ENCODE measurements around the gene POU2AF2.

DNA sequence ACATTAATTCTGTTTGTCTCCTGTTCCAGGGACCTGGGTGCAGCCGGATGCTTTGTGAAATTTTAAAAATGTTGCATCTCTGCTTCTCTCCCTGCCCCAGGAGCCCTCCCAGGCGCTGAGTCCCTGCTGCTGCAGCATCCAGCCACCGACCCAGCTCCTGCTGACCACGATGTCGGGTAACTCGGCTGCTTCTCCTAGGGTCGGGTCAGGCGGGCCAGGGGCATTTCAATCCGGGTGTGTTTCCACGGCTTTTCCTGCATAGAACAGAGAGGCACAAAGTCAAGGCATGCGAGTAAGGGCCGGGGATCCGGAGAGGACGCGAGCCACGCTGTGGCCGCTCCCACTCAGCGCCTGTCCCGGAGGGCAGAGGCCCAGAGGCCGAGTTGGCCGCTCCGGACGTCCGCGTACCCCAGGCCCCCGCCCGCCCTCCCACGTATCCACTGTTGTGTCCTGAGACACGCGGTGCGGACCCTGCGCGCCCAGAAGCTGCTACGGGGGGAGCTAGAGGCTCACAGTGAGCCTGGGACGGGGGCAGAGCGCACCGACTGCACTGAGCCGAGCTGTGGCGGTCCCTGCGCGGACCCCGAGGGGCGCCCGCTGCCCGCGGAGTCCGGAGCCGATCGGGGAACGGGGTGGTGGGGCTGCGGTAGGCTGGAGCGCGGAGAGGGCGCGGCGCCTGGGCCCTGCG, 53.0 kb downstream of the POU2AF2 start, which contains the start of gene POU2AF3:
- TF ChIP-seq, protein P1, sequence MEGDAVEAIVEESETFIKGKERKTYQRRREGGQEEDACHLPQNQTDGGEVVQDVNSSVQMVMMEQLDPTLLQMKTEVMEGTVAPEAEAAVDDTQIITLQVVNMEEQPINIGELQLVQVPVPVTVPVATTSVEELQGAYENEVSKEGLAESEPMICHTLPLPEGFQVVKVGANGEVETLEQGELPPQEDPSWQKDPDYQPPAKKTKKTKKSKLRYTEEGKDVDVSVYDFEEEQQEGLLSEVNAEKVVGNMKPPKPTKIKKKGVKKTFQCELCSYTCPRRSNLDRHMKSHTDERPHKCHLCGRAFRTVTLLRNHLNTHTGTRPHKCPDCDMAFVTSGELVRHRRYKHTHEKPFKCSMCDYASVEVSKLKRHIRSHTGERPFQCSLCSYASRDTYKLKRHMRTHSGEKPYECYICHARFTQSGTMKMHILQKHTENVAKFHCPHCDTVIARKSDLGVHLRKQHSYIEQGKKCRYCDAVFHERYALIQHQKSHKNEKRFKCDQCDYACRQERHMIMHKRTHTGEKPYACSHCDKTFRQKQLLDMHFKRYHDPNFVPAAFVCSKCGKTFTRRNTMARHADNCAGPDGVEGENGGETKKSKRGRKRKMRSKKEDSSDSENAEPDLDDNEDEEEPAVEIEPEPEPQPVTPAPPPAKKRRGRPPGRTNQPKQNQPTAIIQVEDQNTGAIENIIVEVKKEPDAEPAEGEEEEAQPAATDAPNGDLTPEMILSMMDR (tag by site-specific recombination; IDR thresholded peaks at IDR 0.05): no peak
- no peak for TF ChIP-seq ZNF335 (tag by site-specific recombination; conservative IDR thresholded peaks at IDR 0.05)
- no peak for TF ChIP-seq ZNF558 (tag by site-specific recombination; IDR thresholded peaks at IDR 0.05)
- TF ChIP-seq YY1 (tag by site-specific recombination; IDR thresholded peaks at IDR 0.05): no peak
- TF ChIP-seq ZBTB48 (tag by site-specific recombination; IDR thresholded peaks at IDR 0.05): no peak
- no peak for TF ChIP-seq ZSCAN16 (tag by site-specific recombination; IDR thresholded peaks at IDR 0.05)
- no peak for TF ChIP-seq MYNN (tag by site-specific recombination; IDR thresholded peaks at IDR 0.05; ENCODE audit: borderline replicate concordance)
- no peak for TF ChIP-seq ZNF501 (tag by site-specific recombination; IDR thresholded peaks at IDR 0.05)
- TF ChIP-seq, protein P2, sequence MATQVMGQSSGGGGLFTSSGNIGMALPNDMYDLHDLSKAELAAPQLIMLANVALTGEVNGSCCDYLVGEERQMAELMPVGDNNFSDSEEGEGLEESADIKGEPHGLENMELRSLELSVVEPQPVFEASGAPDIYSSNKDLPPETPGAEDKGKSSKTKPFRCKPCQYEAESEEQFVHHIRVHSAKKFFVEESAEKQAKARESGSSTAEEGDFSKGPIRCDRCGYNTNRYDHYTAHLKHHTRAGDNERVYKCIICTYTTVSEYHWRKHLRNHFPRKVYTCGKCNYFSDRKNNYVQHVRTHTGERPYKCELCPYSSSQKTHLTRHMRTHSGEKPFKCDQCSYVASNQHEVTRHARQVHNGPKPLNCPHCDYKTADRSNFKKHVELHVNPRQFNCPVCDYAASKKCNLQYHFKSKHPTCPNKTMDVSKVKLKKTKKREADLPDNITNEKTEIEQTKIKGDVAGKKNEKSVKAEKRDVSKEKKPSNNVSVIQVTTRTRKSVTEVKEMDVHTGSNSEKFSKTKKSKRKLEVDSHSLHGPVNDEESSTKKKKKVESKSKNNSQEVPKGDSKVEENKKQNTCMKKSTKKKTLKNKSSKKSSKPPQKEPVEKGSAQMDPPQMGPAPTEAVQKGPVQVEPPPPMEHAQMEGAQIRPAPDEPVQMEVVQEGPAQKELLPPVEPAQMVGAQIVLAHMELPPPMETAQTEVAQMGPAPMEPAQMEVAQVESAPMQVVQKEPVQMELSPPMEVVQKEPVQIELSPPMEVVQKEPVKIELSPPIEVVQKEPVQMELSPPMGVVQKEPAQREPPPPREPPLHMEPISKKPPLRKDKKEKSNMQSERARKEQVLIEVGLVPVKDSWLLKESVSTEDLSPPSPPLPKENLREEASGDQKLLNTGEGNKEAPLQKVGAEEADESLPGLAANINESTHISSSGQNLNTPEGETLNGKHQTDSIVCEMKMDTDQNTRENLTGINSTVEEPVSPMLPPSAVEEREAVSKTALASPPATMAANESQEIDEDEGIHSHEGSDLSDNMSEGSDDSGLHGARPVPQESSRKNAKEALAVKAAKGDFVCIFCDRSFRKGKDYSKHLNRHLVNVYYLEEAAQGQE (tag by site-specific recombination; IDR thresholded peaks at IDR 0.05): no peak
- no peak for TF ChIP-seq ZBTB21 (tag by site-specific recombination; IDR thresholded peaks at IDR 0.05)
- no peak for TF ChIP-seq ZNF311 (tag by site-specific recombination; IDR thresholded peaks at IDR 0.05; ENCODE audit: borderline replicate concordance)

Measured in HEK293 (cell line).